GM23248 (cell line): ENCODE data around the gene HSF4. TPM values are rescaled to one million over a fixed set of nuclear protein-coding genes. Genes with fewer than 3 reads are reported as not detected.

ENCODE experiments used
- DNase-seq: peaks from one replicate; pipeline ENCODE4 v3.0.0-alpha.2; 2015
- H2AFZ ChIP-seq: fragments of 200-600 bp; sonication (generic); 2 replicates; pipeline ENCODE4 v1.6.1; 2016; ENCODE audit warnings: antibody characterized with exemption
- H3F3A ChIP-seq: fragments of 200-600 bp; sonication (generic); 2 replicates; pipeline ENCODE4 v1.6.1; 2016; ENCODE audit warnings: mild to moderate bottlenecking, antibody characterized with exemption, mixed run types; ENCODE audit not compliant: insufficient read depth
- H3K27ac ChIP-seq: fragments of 200-600 bp; sonication (generic); 2 replicates; pipeline ENCODE4 v1.5.1; 2016; ENCODE audit warnings: mild to moderate bottlenecking
- H3K27me3 ChIP-seq: fragments of 200-600 bp; sonication (generic); replicated peaks from 2 replicates; pipeline ENCODE4 v1.6.1; 2016; ENCODE audit warnings: mild to moderate bottlenecking; ENCODE audit not compliant: insufficient read depth
- H3K36me3 ChIP-seq: fragments of 200-600 bp; sonication (generic); 2 replicates; pipeline ENCODE4 v1.6.1; 2016; ENCODE audit warnings: low read depth, mild to moderate bottlenecking
- H3K4me1 ChIP-seq: fragments of 200-600 bp; sonication (generic); 2 replicates; pipeline ENCODE4 v1.6.1; 2016; ENCODE audit warnings: mild to moderate bottlenecking; ENCODE audit not compliant: insufficient read depth
- H3K4me2 ChIP-seq: fragments of 200-600 bp; sonication (generic); one replicate; pipeline ENCODE4 v1.6.1; 2016; ENCODE audit warnings: mild to moderate bottlenecking; ENCODE audit not compliant: unreplicated experiment
- H3K4me3 ChIP-seq: fragments of 200-600 bp; sonication (generic); 2 replicates; pipeline ENCODE4 v1.5.1; 2016; ENCODE audit warnings: mild to moderate bottlenecking
- H3K79me2 ChIP-seq: fragments of 200-600 bp; sonication (generic); 2 replicates; pipeline ENCODE4 v1.6.1; 2016; ENCODE audit warnings: mild to moderate bottlenecking; ENCODE audit not compliant: insufficient read depth
- H3K9ac ChIP-seq: fragments of 200-600 bp; sonication (generic); 2 replicates; pipeline ENCODE4 v1.6.1; 2016; ENCODE audit warnings: mild to moderate bottlenecking
- H3K9me2 ChIP-seq: fragments of 200-600 bp; sonication (generic); 2 replicates; pipeline ENCODE4 v1.6.1; 2016; ENCODE audit warnings: mixed run types, mild to moderate bottlenecking, moderate library complexity; ENCODE audit not compliant: insufficient read depth
- H3K9me3 ChIP-seq: fragments of 200-600 bp; sonication (generic); one replicate; pipeline ENCODE4 v1.6.1; 2017; ENCODE audit warnings: low read depth
- H4K20me1 ChIP-seq: fragments of 200-600 bp; sonication (generic); 2 replicates; pipeline ENCODE4 v1.6.0; 2016; ENCODE audit not compliant: insufficient read depth
- EZH2 ChIP-seq: fragments of 200-600 bp; sonication (generic); IDR thresholded peaks from 2 replicates; pipeline ENCODE4 v1.6.1; 2018; ENCODE audit warnings: antibody characterized with exemption, mild to moderate bottlenecking; ENCODE audit not compliant: insufficient read depth, poor library complexity, severe bottlenecking
- EZH2phosphoT487 ChIP-seq: fragments of 200-600 bp; sonication (generic); IDR thresholded peaks from 2 replicates; pipeline ENCODE4 v1.6.1; 2018; ENCODE audit warnings: antibody characterized with exemption, moderate library complexity, mild to moderate bottlenecking, low read depth; ENCODE audit not compliant: insufficient read depth
- WGBS, 2 experiments: methylation state at CpG; one replicate each; pipeline ENCODE4 v1.1.6; 2015 to 2017; ENCODE audit warnings: low lambda C conversion rate in 2 of 2, low coverage in 1 of 2; ENCODE audit errors: missing lambda C conversion rate in 2 of 2; 5-methylcytosine and 5-hydroxymethylcytosine counted together
- in situ Hi-C: fragments of 300-500 bp; cut with MboI; formaldehyde crosslinking; loops from 2 replicates; pipeline ENCODE4 v1.15.0; 2020
- polyA plus RNA-seq: library from polyadenylated mRNA; unstranded; fragments of >200 nt; fragmentation: Nextera tagmentation; extraction: Ambion mirVana; gene quantifications from 2 replicates; pipeline ENCODE4 v1.2.1, GENCODE V29; 2016
- total RNA-seq: library from RNA; depleted of rRNA; stranded (reverse); fragments of >200 nt; shearing (Covaris generic); gene quantifications from 2 replicates; pipeline ENCODE4 v1.2.3, GENCODE V29; 2014

The HSF4 gene
- total and polyA plus RNA-seq, 2 experiments from 2014 or later: 3.0 to 10.8 TPM

DNA sequence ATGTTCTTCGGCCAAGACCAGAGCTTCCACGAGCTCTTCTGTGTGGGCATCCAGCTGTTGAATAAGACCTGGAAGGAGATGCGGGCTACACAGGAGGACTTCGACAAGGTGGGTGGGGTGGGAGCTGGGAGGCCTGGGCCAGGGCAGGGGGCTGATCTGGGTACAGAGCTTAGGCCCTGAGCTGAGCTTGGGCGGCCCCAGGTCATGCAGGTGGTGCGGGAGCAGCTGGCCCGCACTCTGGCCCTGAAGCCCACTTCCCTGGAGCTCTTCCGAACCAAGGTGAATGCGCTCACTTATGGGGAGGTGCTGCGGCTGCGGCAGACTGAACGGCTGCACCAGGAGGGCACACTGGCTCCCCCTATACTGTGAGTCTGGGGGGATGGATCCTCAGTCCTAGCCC lies 37.9 kb downstream of the HSF4 start:
- 95 to 96% methylated on average over 10 to 12 of the region's 12 CpGs for WGBS, 2 experiments
- Histone ChIP-seq H3K9me3 (no peaks in the 10 kb centered on the region), H3K36me3 (peaks cover 6% of the 10 kb centered on the region; the same call in 1 of the 2 replicates), H3K27ac (no peak overlapping the region), H3K4me2 (no peak overlapping the region), H3F3A (no peaks in the 10 kb centered on the region), H3K27me3 (no peaks in the 10 kb centered on the region), H3K4me1 (peaks cover 4% of the 10 kb centered on the region), H3K9me2 (no peaks in the 10 kb centered on the region), H3K79me2 (no peaks in the 10 kb centered on the region), H2AFZ (no peak overlapping the region), H4K20me1 (no peaks in the 10 kb centered on the region), H3K4me3 (no peak overlapping the region), H3K9ac (no peak overlapping the region)
- DNase-seq: no peak
- TF ChIP-seq EZH2phosphoT487 (no peak), EZH2 (no peak)
- in situ Hi-C loops: no loop called here

GRCh38 chr16:67202956-67203493 lies 38.5 kb downstream of the HSF4 start:
- H3K27ac ChIP-seq: no peak overlapping the region
- 92 to 97% methylated on average over 18 to 23 of the region's 23 CpGs for WGBS, 2 experiments
- no peak for TF ChIP-seq EZH2
- no peak for TF ChIP-seq EZH2phosphoT487
- H3K9me3 ChIP-seq: no peaks in the 10 kb centered on the region
- H4K20me1 ChIP-seq: no peaks in the 10 kb centered on the region
- no peak overlapping the region for H3K9ac ChIP-seq
- no peaks in the 10 kb centered on the region for H3K79me2 ChIP-seq
- no peak for DNase-seq
- peaks cover 10% of the 10 kb centered on the region for H3K4me1 ChIP-seq
- H3K4me2 ChIP-seq: no peak overlapping the region
- H2AFZ ChIP-seq: no peak overlapping the region
- in situ Hi-C loops: no loop called here
- no peak overlapping the region for H3K4me3 ChIP-seq
- no peaks in the 10 kb centered on the region for H3K36me3 ChIP-seq
- H3K9me2 ChIP-seq: no peaks in the 10 kb centered on the region
- no peaks in the 10 kb centered on the region for H3F3A ChIP-seq
- no peaks in the 10 kb centered on the region for H3K27me3 ChIP-seq

- H3K9me3 ChIP-seq: no peaks in the 10 kb centered on the region
- H3K79me2 ChIP-seq: no peaks in the 10 kb centered on the region
- in situ Hi-C loops: no loop called here
- no peaks in the 10 kb centered on the region for H3F3A ChIP-seq
- no peaks in the 10 kb centered on the region for H3K9me2 ChIP-seq
- 42 to 43% methylated on average over 3 to 4 of the region's 4 CpGs for WGBS, 2 experiments
- H3K4me2 ChIP-seq: no peak overlapping the region
- H2AFZ ChIP-seq: no peak overlapping the region
- H3K4me1 ChIP-seq: peaks cover 12% of the 10 kb centered on the region
- H3K27ac ChIP-seq: no peak overlapping the region
- TF ChIP-seq EZH2 (no peak), EZH2phosphoT487 (no peak)
- no peaks in the 10 kb centered on the region for H4K20me1 ChIP-seq
- no peak overlapping the region for H3K9ac ChIP-seq
- no peak overlapping the region for H3K4me3 ChIP-seq
- no peaks in the 10 kb centered on the region for H3K36me3 ChIP-seq
- H3K27me3 ChIP-seq: no peaks in the 10 kb centered on the region
- no peak for DNase-seq
Measured at GRCh38 chr16:67204076-67204475, 39.5 kb downstream of the HSF4 start.

- Histone ChIP-seq H3K9me3 (no peaks in the 10 kb centered on the region), H4K20me1 (no peaks in the 10 kb centered on the region), H3K4me2 (no peak overlapping the region), H3K4me3 (no peak overlapping the region), H3K9me2 (no peaks in the 10 kb centered on the region), H3K9ac (no peak overlapping the region), H3F3A (no peaks in the 10 kb centered on the region), H3K4me1 (peaks cover 12% of the 10 kb centered on the region), H3K27me3 (no peaks in the 10 kb centered on the region), H3K79me2 (no peaks in the 10 kb centered on the region), H3K27ac (no peak overlapping the region), H2AFZ (no peak overlapping the region), H3K36me3 (no peaks in the 10 kb centered on the region)
- WGBS, 2 experiments: 93 to 95% methylated on average over 7 to 8 of the region's 8 CpGs
- in situ Hi-C loops: no loop called here
- TF ChIP-seq EZH2: no peak
- TF ChIP-seq EZH2phosphoT487: no peak
- DNase-seq: no peak
Measured at GRCh38 chr16:67206129-67206837, 41.7 kb downstream of the HSF4 start.
